Common myeloid progenitor, CD34-positive (primary cell): ENCODE measurements around the gene RAPGEF2.
"Not testable (repeated sequence)": the region's sequence is repeated elsewhere in the genome, so short reads cannot be mapped to it uniquely, and the experiment has no call there.

Experiments used
- CTCF ChIA-PET: fragments of 350-600 bp; sonication (Branson Sonifier 250); formaldehyde crosslinking; loops from one replicate; lab custom pipeline; 2021; ENCODE audit warnings: antibody characterized with exemption; lab: Charles Lee
- POLR2A ChIA-PET: fragments of 350-600 bp; sonication (Branson Sonifier 250); formaldehyde crosslinking; loops from one replicate; lab custom pipeline; 2021; ENCODE audit warnings: antibody characterized with exemption; lab: Charles Lee
- DNase-seq, 3 donors: peaks; one replicate each; pipeline versions ENCODE4 v3.0.0 to v3.0.0-alpha.2; 2013
- H3K27ac ChIP-seq, 2 experiments: 1 replicate in 1 of 2; 2 replicates in 1 of 2; pipeline ENCODE4 v1.7.0; 2013; ENCODE audit warnings: inconsistent platforms in 2 of 2, low read length in 2 of 2, mild to moderate bottlenecking in 2 of 2, low read depth in 1 of 2, moderate library complexity in 1 of 2; ENCODE audit not compliant: severe bottlenecking in 2 of 2, insufficient read depth in 1 of 2, poor library complexity in 1 of 2
- H3K27me3 ChIP-seq, 5 experiments: replicated peaks in 2 of 5; 1 replicate in 3 of 5; 2 replicates in 2 of 5; pipeline versions ENCODE4 v1.6.1 to v1.7.0; 2013; ENCODE audit warnings: low read length in 4 of 5, mild to moderate bottlenecking in 2 of 5, moderate library complexity in 2 of 5, inconsistent platforms in 1 of 5; ENCODE audit not compliant: insufficient read depth in 5 of 5, control insufficient read depth in 4 of 5
- H3K36me3 ChIP-seq, 4 experiments: 1 replicate in 2 of 4; 2 replicates in 2 of 4; pipeline versions ENCODE4 v1.6.1 to v1.7.0; 2013; ENCODE audit warnings: low read length in 3 of 4, control low read depth in 1 of 4, mild to moderate bottlenecking in 1 of 4; ENCODE audit not compliant: control insufficient read depth in 4 of 4, insufficient read depth in 4 of 4
- H3K4me1 ChIP-seq, 4 experiments: 1 replicate in 3 of 4; 2 replicates in 1 of 4; pipeline versions ENCODE4 v1.6.1 to v1.7.1; 2013; ENCODE audit warnings: low read length in 3 of 4, mild to moderate bottlenecking in 3 of 4, control low read depth in 1 of 4, inconsistent platforms in 1 of 4, moderate library complexity in 1 of 4; ENCODE audit not compliant: control insufficient read depth in 4 of 4, insufficient read depth in 4 of 4; ENCODE audit errors: control extremely low read depth in 1 of 4
- H3K4me3 ChIP-seq, 7 experiments: 1 replicate in 4 of 7; 2 replicates in 3 of 7; pipeline versions ENCODE4 v1.5.1 to v1.7.0; 2013; ENCODE audit warnings: mild to moderate bottlenecking in 7 of 7, low read length in 6 of 7, moderate library complexity in 6 of 7, inconsistent platforms in 2 of 7, low read depth in 2 of 7, control low read depth in 1 of 7; ENCODE audit not compliant: insufficient read depth in 4 of 7, control insufficient read depth in 1 of 7; ENCODE audit errors: extremely low read depth in 1 of 7
- H3K9me3 ChIP-seq, 5 experiments: 1 replicate in 4 of 5; 2 replicates in 1 of 5; pipeline versions ENCODE4 v1.6.1 to v1.7.1; 2013; ENCODE audit warnings: low read length in 4 of 5, mild to moderate bottlenecking in 2 of 5, inconsistent platforms in 1 of 5, low read depth in 1 of 5, moderate library complexity in 1 of 5; ENCODE audit not compliant: control insufficient read depth in 4 of 5, insufficient read depth in 2 of 5; ENCODE audit errors: control extremely low read depth in 1 of 5
- WGBS: methylation state at CpG from one replicate; pipeline ENCODE4 v1.1.5; 2013; ENCODE audit not compliant: insufficient coverage; 5-methylcytosine and 5-hydroxymethylcytosine counted together

RAPGEF2 gene

GRCh38 chr4:159175989-159176375 lies 73.1 kb downstream of the RAPGEF2 start:
- H3K27me3 ChIP-seq, result no peaks in the 10 kb centered on the region
- ChIA-PET CTCF (interaction anchor here (1.0 to 1.9 kb wide), 4 partner anchors 19 to 319 kb away, joined by 5 read pairs; no protein-coding TSS in a partner anchor), POLR2A (interaction anchor here (0.6 kb wide), 1 partner anchor 147 kb away, joined by 3 read pairs; no protein-coding TSS in a partner anchor)
- H3K36me3 ChIP-seq, result peaks cover 0 to 2% (median 0%) of the 10 kb centered on the region in 4 experiments
- H3K4me3 ChIP-seq, result peak overlapping the region in 5 of 7 experiments; percentile 4 to 69 (median 36)
- peak overlapping the region in 1 of 2 experiments; percentile 63 for H3K27ac ChIP-seq
- no peak for DNase-seq
- H3K9me3 ChIP-seq, result no peaks in the 10 kb centered on the region
- peaks cover 31 to 86% (median 64%) of the 10 kb centered on the region in 4 experiments for H3K4me1 ChIP-seq
- WGBS, result 0% methylated on average over 1 of the region's 4 CpGs

GRCh38 chr4:159177265-159178150 lies 74.6 kb downstream of the RAPGEF2 start:
- Histone ChIP-seq H3K36me3 (peaks cover 0 to 2% (median 0%) of the 10 kb centered on the region in 4 experiments), H3K9me3 (no peaks in the 10 kb centered on the region), H3K27me3 (no peaks in the 10 kb centered on the region), H3K27ac (no peak overlapping the region), H3K4me1 (peaks cover 31 to 74% (median 57%) of the 10 kb centered on the region in 4 experiments), H3K4me3 (peak overlapping the region in 2 of 7 experiments; percentile 14 to 74)
- POLR2A ChIA-PET, result no interaction called here
- DNase-seq, result peak in 2 of 3 donors; percentile 49 to 67
- WGBS, result no CpG with 5 or more reads among the region's 5 CpGs
- CTCF ChIA-PET, result interaction anchor here (1.0 to 2.7 kb wide), 9 partner anchors 9 to 320 kb away, joined by 3 to 18 read pairs (median 4); no protein-coding TSS in a partner anchor

GRCh38 chr4:159178151-159178546 lies 75.3 kb downstream of the RAPGEF2 start:
- WGBS, result no CpG with 5 or more reads among the region's 2 CpGs
- Histone ChIP-seq H3K27ac (no peak overlapping the region), H3K4me3 (peak overlapping the region in 2 of 7 experiments; percentile 37 to 74), H3K27me3 (no peaks in the 10 kb centered on the region), H3K9me3 (no peaks in the 10 kb centered on the region), H3K4me1 (peaks cover 31 to 68% (median 54%) of the 10 kb centered on the region in 4 experiments), H3K36me3 (no peaks in the 10 kb centered on the region)
- ChIA-PET CTCF (interaction anchor here (1.0 to 2.7 kb wide), 9 partner anchors 8 to 321 kb away, joined by 3 to 18 read pairs (median 4); no protein-coding TSS in a partner anchor), POLR2A (no interaction called here)
- peak in 1 of 3 donors; percentile 50 for DNase-seq

- POLR2A ChIA-PET, result no interaction called here
- no peaks in the 10 kb centered on the region for H3K9me3 ChIP-seq
- peaks cover 31 to 57% (median 47%) of the 10 kb centered on the region in 4 experiments for H3K4me1 ChIP-seq
- H3K27ac ChIP-seq, result peak overlapping the region; percentile 59 to 68
- DNase-seq, result peak in 1 of 3 donors; percentile 47
- peak overlapping the region in 6 of 7 experiments; percentile 4 to 74 (median 44) for H3K4me3 ChIP-seq
- 0% methylated on average over 2 of the region's 3 CpGs for WGBS
- no peaks in the 10 kb centered on the region for H3K36me3 ChIP-seq
- no peaks in the 10 kb centered on the region for H3K27me3 ChIP-seq
- CTCF ChIA-PET, result interaction anchor here (1.0 to 2.7 kb wide), 7 partner anchors 12 to 322 kb away, joined by 3 to 18 read pairs (median 4); no protein-coding TSS in a partner anchor
Observed at GRCh38 chr4:159178979-159179969, 76.4 kb downstream of the RAPGEF2 start.

- H3K4me3 ChIP-seq, DNase-seq, H3K27me3 ChIP-seq, H3K9me3 ChIP-seq, POLR2A ChIA-PET, H3K36me3 ChIP-seq, H3K27ac ChIP-seq: not testable (repeated sequence)
- CTCF ChIA-PET, result interaction anchor here (1.3 to 3.8 kb wide), 2 partner anchors 19 to 326 kb away, joined by 5 to 17 read pairs; no protein-coding TSS in a partner anchor
- WGBS, result no CpG with 5 or more reads among the region's 4 CpGs
- peaks cover 12 to 31% (median 16%) of the 10 kb centered on the region in 4 experiments for H3K4me1 ChIP-seq
Observed at GRCh38 chr4:159183885-159184605, 81.2 kb downstream of the RAPGEF2 start.

GRCh38 chr4:159185591-159186023 lies 82.7 kb downstream of the RAPGEF2 start:
- ChIA-PET POLR2A (no interaction called here), CTCF (interaction anchor here (1.1 to 1.7 kb wide), 4 partner anchors 8 to 328 kb away, joined by 3 to 6 read pairs (median 5); no protein-coding TSS in a partner anchor)
- WGBS, result no CpG with 5 or more reads among the region's 1 CpG
- Histone ChIP-seq H3K27ac (peak overlapping the region in 1 of 2 experiments; percentile 47), H3K36me3 (peaks cover 0 to 6% (median 0%) of the 10 kb centered on the region in 4 experiments), H3K27me3 (no peaks in the 10 kb centered on the region), H3K4me1 (peaks cover 1 to 28% (median 3%) of the 10 kb centered on the region in 4 experiments), H3K9me3 (peaks cover 0 to 2% (median 0%) of the 10 kb centered on the region in 5 experiments), H3K4me3 (peak overlapping the region in 2 of 7 experiments; percentile 35 to 61)
- peak in 1 of 3 donors; percentile 61 for DNase-seq
